K562 (cell line): ENCODE measurements around the gene FOSL2. TPM values are rescaled to one million over a fixed set of nuclear protein-coding genes. Genes with fewer than 3 reads are reported as not detected.
A peak's percentile ranks its signal among the peaks of the same experiment; 100 is the strongest.

Experiments used
- C11orf30 ChIP-seq: fragments of 450-650 bp; IDR thresholded peaks from 2 replicates; pipeline ENCODE4 v1.6.1; 2016; ENCODE audit warnings: low read depth, mild to moderate bottlenecking
- ELF2 ChIP-seq: fragments of 250-450 bp; sonication (Bioruptor Pico); IDR thresholded peaks from 2 replicates; pipeline ENCODE4 v1.5.0; 2021; ENCODE audit warnings: mild to moderate bottlenecking
- MAFG ChIP-seq: fragments of 450-650 bp; conservative IDR thresholded peaks from 2 replicates; pipeline ENCODE4 v1.6.1; 2016; ENCODE audit warnings: missing genetic modification characterization, missing compliant biosample characterization
- MTA1 ChIP-seq: fragments of 450-650 bp; IDR thresholded peaks from 2 replicates; pipeline ENCODE4 v1.6.1; 2017; ENCODE audit warnings: borderline replicate concordance
- MTF1 ChIP-seq: fragments of 250-450 bp; sonication (Bioruptor Pico); IDR thresholded peaks from 2 replicates; pipeline ENCODE4 v1.9.0; 2021; ENCODE audit warnings: moderate library complexity, mild to moderate bottlenecking, inconsistent platforms, borderline replicate concordance
- RBBP5 ChIP-seq: fragments of 200-600 bp; sonication (generic); IDR thresholded peaks from 2 replicates; pipeline ENCODE4 v1.6.1; 2012; ENCODE audit warnings: borderline replicate concordance, mild to moderate bottlenecking, low read length, control low read depth, inconsistent platforms; ENCODE audit not compliant: insufficient read depth, poor library complexity, severe bottlenecking
- polyA plus RNA-seq, 8 experiments: library from polyadenylated mRNA; depleted of rRNA in 4 of 8; stranded (reverse) in 5 of 8; unstranded in 3 of 8; fragments of >200 nt; fragmentation: Nextera tagmentation in 2 of 8; fragmentation: Illumina TruSeq in 1 of 8; extraction: Ambion mirVana in 2 of 8; extraction: Trizol in 1 of 8; gene quantifications; 2 replicates each; pipeline versions ENCODE4 v1.2.1 to v1.2.3, GENCODE V29; 2011 to 2014; ENCODE audit warnings: inconsistent platforms in 1 of 8, missing spikeins in 1 of 8
- total RNA-seq, 7 experiments: library from RNA; depleted of rRNA in 6 of 7; stranded (reverse); fragments of >200 nt in 6 of 7; fragmentation: Illumina TruSeq in 2 of 7; extraction: Trizol in 2 of 7; gene quantifications; 2 replicates each; pipeline versions ENCODE4 v1.2.1 to v1.2.3, GENCODE V29; 2011 to 2021; ENCODE audit warnings: low replicate concordance in 1 of 7
- TF ChIP-seq, protein P1 (sequence below), 2 experiments: fragments of 450-650 bp in 1 of 2; sonication (generic) in 1 of 2; formaldehyde crosslinking in 1 of 2; IDR thresholded peaks in 1 of 2; conservative IDR thresholded peaks in 1 of 2; 2 replicates each; pipeline versions ENCODE4 v1.6.1 to v1.8.1; 2016 to 2023; ENCODE audit warnings: mild to moderate bottlenecking in 2 of 2, moderate library complexity in 2 of 2, inconsistent platforms in 1 of 2, missing genetic modification reagents in 1 of 2
- TF ChIP-seq, protein P2 (sequence below): fragments of 450-650 bp; IDR thresholded peaks from 2 replicates; pipeline ENCODE4 v1.7.0; 2016; ENCODE audit warnings: borderline replicate concordance
- TF ChIP-seq, protein P3 (sequence below): fragments of 200-600 bp; sonication (generic); IDR thresholded peaks from one replicate; pipeline ENCODE4 v1.6.1; 2012; ENCODE audit warnings: mild to moderate bottlenecking, low read depth, low read length, inconsistent platforms

FOSL2 gene
- total and polyA plus RNA-seq, 9 of the 15 experiments (the other 6 are each of a cell fraction or from before 2014, with no cell fraction given) = 0.04 to 2.9 (median 0.80) TPM

DNA sequence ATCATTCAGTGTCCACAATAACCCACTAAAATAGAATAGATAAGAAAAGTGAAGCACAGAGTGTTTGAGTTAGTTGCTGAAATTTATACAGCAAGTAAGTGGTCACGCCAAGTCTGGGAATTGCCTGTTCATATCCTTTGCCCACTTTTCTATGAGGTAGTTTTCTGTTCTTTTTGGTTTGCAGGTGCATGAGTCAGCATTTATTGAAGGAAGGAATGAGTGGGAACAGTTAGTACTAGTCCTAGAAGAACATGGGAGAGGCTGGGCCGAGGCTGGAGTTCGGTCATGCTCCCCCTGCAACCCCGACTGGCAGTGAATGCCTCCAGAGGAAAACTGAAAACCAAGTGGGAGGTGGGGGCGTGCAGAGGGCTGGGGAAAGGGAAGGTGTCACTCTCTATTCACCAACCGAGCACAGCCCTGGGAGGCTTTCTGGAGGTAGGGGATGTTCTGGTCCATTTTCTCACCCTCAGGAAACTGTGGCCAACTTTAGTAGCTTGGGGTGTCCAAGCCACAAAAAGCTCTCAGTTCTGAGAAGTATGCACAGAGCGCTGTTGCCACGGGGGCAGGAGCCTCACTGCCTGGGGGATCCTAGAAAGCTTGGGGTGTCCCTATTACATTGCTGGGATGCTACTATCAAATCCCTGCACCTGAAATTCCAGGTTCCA lies 41.4 kb downstream of the FOSL2 start (continued):
- no peak for TF ChIP-seq RBBP5
- TF ChIP-seq C11orf30 = peak; percentile 86
- TF ChIP-seq, protein P1, sequence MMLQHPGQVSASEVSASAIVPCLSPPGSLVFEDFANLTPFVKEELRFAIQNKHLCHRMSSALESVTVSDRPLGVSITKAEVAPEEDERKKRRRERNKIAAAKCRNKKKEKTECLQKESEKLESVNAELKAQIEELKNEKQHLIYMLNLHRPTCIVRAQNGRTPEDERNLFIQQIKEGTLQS (IDR thresholded peaks at IDR 0.05) = peak; percentile 36; the same call in 1 of the 2 replicates
- TF ChIP-seq, protein P1 (CRISPR knock-in tag; conservative IDR thresholded peaks at IDR 0.05) = no peak
- TF ChIP-seq, protein P2, sequence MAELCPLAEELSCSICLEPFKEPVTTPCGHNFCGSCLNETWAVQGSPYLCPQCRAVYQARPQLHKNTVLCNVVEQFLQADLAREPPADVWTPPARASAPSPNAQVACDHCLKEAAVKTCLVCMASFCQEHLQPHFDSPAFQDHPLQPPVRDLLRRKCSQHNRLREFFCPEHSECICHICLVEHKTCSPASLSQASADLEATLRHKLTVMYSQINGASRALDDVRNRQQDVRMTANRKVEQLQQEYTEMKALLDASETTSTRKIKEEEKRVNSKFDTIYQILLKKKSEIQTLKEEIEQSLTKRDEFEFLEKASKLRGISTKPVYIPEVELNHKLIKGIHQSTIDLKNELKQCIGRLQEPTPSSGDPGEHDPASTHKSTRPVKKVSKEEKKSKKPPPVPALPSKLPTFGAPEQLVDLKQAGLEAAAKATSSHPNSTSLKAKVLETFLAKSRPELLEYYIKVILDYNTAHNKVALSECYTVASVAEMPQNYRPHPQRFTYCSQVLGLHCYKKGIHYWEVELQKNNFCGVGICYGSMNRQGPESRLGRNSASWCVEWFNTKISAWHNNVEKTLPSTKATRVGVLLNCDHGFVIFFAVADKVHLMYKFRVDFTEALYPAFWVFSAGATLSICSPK = no peak
- TF ChIP-seq, protein P3, sequence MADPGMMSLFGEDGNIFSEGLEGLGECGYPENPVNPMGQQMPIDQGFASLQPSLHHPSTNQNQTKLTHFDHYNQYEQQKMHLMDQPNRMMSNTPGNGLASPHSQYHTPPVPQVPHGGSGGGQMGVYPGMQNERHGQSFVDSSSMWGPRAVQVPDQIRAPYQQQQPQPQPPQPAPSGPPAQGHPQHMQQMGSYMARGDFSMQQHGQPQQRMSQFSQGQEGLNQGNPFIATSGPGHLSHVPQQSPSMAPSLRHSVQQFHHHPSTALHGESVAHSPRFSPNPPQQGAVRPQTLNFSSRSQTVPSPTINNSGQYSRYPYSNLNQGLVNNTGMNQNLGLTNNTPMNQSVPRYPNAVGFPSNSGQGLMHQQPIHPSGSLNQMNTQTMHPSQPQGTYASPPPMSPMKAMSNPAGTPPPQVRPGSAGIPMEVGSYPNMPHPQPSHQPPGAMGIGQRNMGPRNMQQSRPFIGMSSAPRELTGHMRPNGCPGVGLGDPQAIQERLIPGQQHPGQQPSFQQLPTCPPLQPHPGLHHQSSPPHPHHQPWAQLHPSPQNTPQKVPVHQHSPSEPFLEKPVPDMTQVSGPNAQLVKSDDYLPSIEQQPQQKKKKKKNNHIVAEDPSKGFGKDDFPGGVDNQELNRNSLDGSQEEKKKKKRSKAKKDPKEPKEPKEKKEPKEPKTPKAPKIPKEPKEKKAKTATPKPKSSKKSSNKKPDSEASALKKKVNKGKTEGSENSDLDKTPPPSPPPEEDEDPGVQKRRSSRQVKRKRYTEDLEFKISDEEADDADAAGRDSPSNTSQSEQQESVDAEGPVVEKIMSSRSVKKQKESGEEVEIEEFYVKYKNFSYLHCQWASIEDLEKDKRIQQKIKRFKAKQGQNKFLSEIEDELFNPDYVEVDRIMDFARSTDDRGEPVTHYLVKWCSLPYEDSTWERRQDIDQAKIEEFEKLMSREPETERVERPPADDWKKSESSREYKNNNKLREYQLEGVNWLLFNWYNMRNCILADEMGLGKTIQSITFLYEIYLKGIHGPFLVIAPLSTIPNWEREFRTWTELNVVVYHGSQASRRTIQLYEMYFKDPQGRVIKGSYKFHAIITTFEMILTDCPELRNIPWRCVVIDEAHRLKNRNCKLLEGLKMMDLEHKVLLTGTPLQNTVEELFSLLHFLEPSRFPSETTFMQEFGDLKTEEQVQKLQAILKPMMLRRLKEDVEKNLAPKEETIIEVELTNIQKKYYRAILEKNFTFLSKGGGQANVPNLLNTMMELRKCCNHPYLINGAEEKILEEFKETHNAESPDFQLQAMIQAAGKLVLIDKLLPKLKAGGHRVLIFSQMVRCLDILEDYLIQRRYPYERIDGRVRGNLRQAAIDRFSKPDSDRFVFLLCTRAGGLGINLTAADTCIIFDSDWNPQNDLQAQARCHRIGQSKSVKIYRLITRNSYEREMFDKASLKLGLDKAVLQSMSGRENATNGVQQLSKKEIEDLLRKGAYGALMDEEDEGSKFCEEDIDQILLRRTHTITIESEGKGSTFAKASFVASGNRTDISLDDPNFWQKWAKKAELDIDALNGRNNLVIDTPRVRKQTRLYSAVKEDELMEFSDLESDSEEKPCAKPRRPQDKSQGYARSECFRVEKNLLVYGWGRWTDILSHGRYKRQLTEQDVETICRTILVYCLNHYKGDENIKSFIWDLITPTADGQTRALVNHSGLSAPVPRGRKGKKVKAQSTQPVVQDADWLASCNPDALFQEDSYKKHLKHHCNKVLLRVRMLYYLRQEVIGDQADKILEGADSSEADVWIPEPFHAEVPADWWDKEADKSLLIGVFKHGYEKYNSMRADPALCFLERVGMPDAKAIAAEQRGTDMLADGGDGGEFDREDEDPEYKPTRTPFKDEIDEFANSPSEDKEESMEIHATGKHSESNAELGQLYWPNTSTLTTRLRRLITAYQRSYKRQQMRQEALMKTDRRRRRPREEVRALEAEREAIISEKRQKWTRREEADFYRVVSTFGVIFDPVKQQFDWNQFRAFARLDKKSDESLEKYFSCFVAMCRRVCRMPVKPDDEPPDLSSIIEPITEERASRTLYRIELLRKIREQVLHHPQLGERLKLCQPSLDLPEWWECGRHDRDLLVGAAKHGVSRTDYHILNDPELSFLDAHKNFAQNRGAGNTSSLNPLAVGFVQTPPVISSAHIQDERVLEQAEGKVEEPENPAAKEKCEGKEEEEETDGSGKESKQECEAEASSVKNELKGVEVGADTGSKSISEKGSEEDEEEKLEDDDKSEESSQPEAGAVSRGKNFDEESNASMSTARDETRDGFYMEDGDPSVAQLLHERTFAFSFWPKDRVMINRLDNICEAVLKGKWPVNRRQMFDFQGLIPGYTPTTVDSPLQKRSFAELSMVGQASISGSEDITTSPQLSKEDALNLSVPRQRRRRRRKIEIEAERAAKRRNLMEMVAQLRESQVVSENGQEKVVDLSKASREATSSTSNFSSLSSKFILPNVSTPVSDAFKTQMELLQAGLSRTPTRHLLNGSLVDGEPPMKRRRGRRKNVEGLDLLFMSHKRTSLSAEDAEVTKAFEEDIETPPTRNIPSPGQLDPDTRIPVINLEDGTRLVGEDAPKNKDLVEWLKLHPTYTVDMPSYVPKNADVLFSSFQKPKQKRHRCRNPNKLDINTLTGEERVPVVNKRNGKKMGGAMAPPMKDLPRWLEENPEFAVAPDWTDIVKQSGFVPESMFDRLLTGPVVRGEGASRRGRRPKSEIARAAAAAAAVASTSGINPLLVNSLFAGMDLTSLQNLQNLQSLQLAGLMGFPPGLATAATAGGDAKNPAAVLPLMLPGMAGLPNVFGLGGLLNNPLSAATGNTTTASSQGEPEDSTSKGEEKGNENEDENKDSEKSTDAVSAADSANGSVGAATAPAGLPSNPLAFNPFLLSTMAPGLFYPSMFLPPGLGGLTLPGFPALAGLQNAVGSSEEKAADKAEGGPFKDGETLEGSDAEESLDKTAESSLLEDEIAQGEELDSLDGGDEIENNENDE = no peak
- peak; percentile 86 for TF ChIP-seq MAFG
- no peak for TF ChIP-seq MTA1
- TF ChIP-seq MTF1 (CRISPR knock-in tag) = no peak
- no peak for TF ChIP-seq ELF2 (CRISPR knock-in tag)
- TF ChIP-seq, all 486 proteins: peak for 10
